GM19438 (cell line): ENCODE data around the gene ZNF26.

Source experiments
- ATAC-seq: cut with Tn5 transposase; IDR thresholded peaks from one replicate; pipeline ENCODE4 v1.9.1; 2021; ENCODE audit warnings: low read depth; ENCODE audit not compliant: unreplicated experiment

ZNF26 gene

GRCh38 chr12:133058203-133059113 lies 72.3 kb downstream of the ZNF26 start:
- no peak for ATAC-seq

GRCh38 chr12:133061954-133062353 lies 75.8 kb downstream of the ZNF26 start:
- no peak for ATAC-seq

GRCh38 chr12:133063556-133063955 lies 77.4 kb downstream of the ZNF26 start:
- no peak for ATAC-seq

- ATAC-seq: no peak
Measured at GRCh38 chr12:133073836-133074235, 87.7 kb downstream of the ZNF26 start.
